HepG2 (cell line): Measurements from ENCODE around the gene UQCRHL. TPM values are rescaled to one million over a fixed set of nuclear protein-coding genes. Genes with fewer than 3 reads are reported as not detected.

Experiments
- AGO1 ChIP-seq: fragments of 200-400 bp; formaldehyde crosslinking; IDR thresholded peaks from 2 replicates; pipeline ENCODE4 v1.6.1; 2017; ENCODE audit warnings: mild to moderate bottlenecking, low read depth, low read length, moderate library complexity; ENCODE audit not compliant: poor library complexity, severe bottlenecking
- CBX2 ChIP-seq, 2 experiments: fragments of 200-600 bp in 1 of 2; sonication (generic); formaldehyde crosslinking in 1 of 2; IDR thresholded peaks; 2 replicates each; pipeline versions ENCODE4 v1.7.0 to v1.8.1; 2018 to 2022; ENCODE audit warnings: low read depth in 2 of 2, low read length in 1 of 2, mild to moderate bottlenecking in 1 of 2, missing genetic modification reagents in 1 of 2
- CENPBD1 ChIP-seq: sonication (generic); formaldehyde crosslinking; IDR thresholded peaks from 2 replicates; pipeline ENCODE4 v1.8.0; 2022; ENCODE audit warnings: missing genetic modification reagents, low read depth, mild to moderate bottlenecking, borderline replicate concordance
- CENPX ChIP-seq: sonication (generic); formaldehyde crosslinking; IDR thresholded peaks from 2 replicates; pipeline ENCODE4 v1.9.0; 2021; ENCODE audit warnings: mild to moderate bottlenecking, missing genetic modification reagents, moderate library complexity
- CREB1 ChIP-seq, 2 experiments: fragments of 450-650 bp in 1 of 2; IDR thresholded peaks; 2 replicates each; pipeline ENCODE4 v1.6.1; 2016 to 2017; ENCODE audit warnings: control low read depth in 1 of 2, mild to moderate bottlenecking in 1 of 2, missing compliant biosample characterization in 1 of 2, missing genetic modification characterization in 1 of 2
- EHMT2 ChIP-seq: fragments of 200-600 bp; sonication (generic); IDR thresholded peaks from 2 replicates; pipeline ENCODE4 v1.7.0; 2017; ENCODE audit warnings: antibody characterized with exemption, low read depth, low read length, borderline replicate concordance
- KAT8 ChIP-seq: IDR thresholded peaks from 2 replicates; pipeline ENCODE4 v1.6.1; 2016; ENCODE audit warnings: missing genetic modification reagents, missing compliant biosample characterization
- MBNL3 ChIP-seq: fragments of 250-450 bp; sonication (Bioruptor Pico); conservative IDR thresholded peaks from 2 replicates; pipeline ENCODE4 v1.8.0; 2022; ENCODE audit warnings: mild to moderate bottlenecking, inconsistent platforms
- NONO ChIP-seq, 2 experiments: fragments of 450-650 bp in 1 of 2; sonication (generic) in 1 of 2; formaldehyde crosslinking in 1 of 2; IDR thresholded peaks in 1 of 2; conservative IDR thresholded peaks in 1 of 2; 2 replicates each; pipeline versions ENCODE4 v1.6.1 to v1.8.0; 2017 to 2022; ENCODE audit warnings: mild to moderate bottlenecking in 1 of 2, missing genetic modification reagents in 1 of 2, moderate library complexity in 1 of 2
- PAXIP1 ChIP-seq: sonication (generic); formaldehyde crosslinking; conservative IDR thresholded peaks from 2 replicates; pipeline ENCODE4 v1.4.0; 2020; ENCODE audit warnings: mild to moderate bottlenecking, missing genetic modification reagents, moderate library complexity
- PLSCR1 ChIP-seq: sonication (generic); formaldehyde crosslinking; IDR thresholded peaks from 2 replicates; pipeline ENCODE4 v1.5.0; 2020; ENCODE audit warnings: missing genetic modification reagents, mild to moderate bottlenecking, borderline replicate concordance
- POGZ ChIP-seq: sonication (generic); formaldehyde crosslinking; IDR thresholded peaks from 2 replicates; pipeline ENCODE4 v1.4.0; 2020; ENCODE audit warnings: mild to moderate bottlenecking, missing genetic modification reagents
- SRF ChIP-seq: IDR thresholded peaks from 2 replicates; pipeline ENCODE4 v1.6.1; 2011; ENCODE audit warnings: mild to moderate bottlenecking, low read depth, low read length, moderate library complexity
- TBX3 ChIP-seq: fragments of 450-650 bp; IDR thresholded peaks from 2 replicates; pipeline ENCODE4 v1.6.1; 2017; ENCODE audit warnings: antibody characterized with exemption, mild to moderate bottlenecking, inconsistent platforms, borderline replicate concordance
- ZFP36L2 ChIP-seq: sonication (generic); formaldehyde crosslinking; IDR thresholded peaks from 2 replicates; pipeline ENCODE4 v1.4.0; 2020; ENCODE audit warnings: missing genetic modification reagents
- ZNF282 ChIP-seq: fragments of 450-650 bp; IDR thresholded peaks from 2 replicates; pipeline ENCODE4 v1.6.1; 2018; ENCODE audit not compliant: partially characterized antibody
- ZNF552 ChIP-seq: sonication (generic); formaldehyde crosslinking; IDR thresholded peaks from 2 replicates; pipeline ENCODE4 v1.9.0; 2022; ENCODE audit warnings: missing genetic modification reagents, mild to moderate bottlenecking, borderline replicate concordance
- ZNF556 ChIP-seq: sonication (generic); formaldehyde crosslinking; IDR thresholded peaks from 2 replicates; pipeline ENCODE4 v1.4.0; 2020; ENCODE audit warnings: mild to moderate bottlenecking, missing genetic modification reagents, borderline replicate concordance
- ZNF747 ChIP-seq: sonication (generic); formaldehyde crosslinking; IDR thresholded peaks from 2 replicates; pipeline ENCODE4 v1.8.1; 2023; ENCODE audit warnings: missing genetic modification reagents, mild to moderate bottlenecking, borderline replicate concordance
- polyA plus RNA-seq, 8 experiments: library from polyadenylated mRNA; depleted of rRNA in 3 of 8; stranded (reverse) in 7 of 8; unstranded in 1 of 8; fragments of >200 nt; fragmentation: Illumina TruSeq in 4 of 8; extraction: Trizol in 4 of 8; gene quantifications; 2 replicates each; pipeline versions ENCODE4 v1.2.1 to v1.2.3, GENCODE V29; 2011 to 2016; ENCODE audit warnings: low read depth in 4 of 8, missing spikeins in 1 of 8, mixed read lengths in 1 of 8; ENCODE audit not compliant: insufficient read depth in 1 of 8
- total RNA-seq, 5 experiments: library from RNA; depleted of rRNA; stranded (reverse); fragments of >200 nt; fragmentation: Illumina TruSeq; extraction: Trizol; gene quantifications; 2 replicates each; pipeline ENCODE4 v1.2.3, GENCODE V29; 2016; ENCODE audit warnings: low read depth in 1 of 5
- TF ChIP-seq, protein P1 (sequence below): sonication (generic); formaldehyde crosslinking; IDR thresholded peaks from 2 replicates; pipeline ENCODE4 v1.4.0; 2020; ENCODE audit warnings: mild to moderate bottlenecking, missing genetic modification reagents

Gene UQCRHL
- total and polyA plus RNA-seq, 2 of the 13 experiments (the other 11 are each of a cell fraction or from before 2014, with no cell fraction given), result 1.8 to 2.3 TPM

GRCh38 chr1:15849775-15850324 is 42.4 kb upstream of the UQCRHL start (continued):
- TF ChIP-seq, protein P1, sequence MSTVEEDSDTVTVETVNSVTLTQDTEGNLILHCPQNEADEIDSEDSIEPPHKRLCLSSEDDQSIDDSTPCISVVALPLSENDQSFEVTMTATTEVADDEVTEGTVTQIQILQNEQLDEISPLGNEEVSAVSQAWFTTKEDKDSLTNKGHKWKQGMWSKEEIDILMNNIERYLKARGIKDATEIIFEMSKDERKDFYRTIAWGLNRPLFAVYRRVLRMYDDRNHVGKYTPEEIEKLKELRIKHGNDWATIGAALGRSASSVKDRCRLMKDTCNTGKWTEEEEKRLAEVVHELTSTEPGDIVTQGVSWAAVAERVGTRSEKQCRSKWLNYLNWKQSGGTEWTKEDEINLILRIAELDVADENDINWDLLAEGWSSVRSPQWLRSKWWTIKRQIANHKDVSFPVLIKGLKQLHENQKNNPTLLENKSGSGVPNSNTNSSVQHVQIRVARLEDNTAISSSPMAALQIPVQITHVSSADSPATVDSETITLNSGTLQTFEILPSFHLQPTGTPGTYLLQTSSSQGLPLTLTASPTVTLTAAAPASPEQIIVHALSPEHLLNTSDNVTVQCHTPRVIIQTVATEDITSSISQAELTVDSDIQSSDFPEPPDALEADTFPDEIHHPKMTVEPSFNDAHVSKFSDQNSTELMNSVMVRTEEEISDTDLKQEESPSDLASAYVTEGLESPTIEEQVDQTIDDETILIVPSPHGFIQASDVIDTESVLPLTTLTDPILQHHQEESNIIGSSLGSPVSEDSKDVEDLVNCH (CRISPR knock-in tag), result no peak
- no peak for TF ChIP-seq POGZ (CRISPR knock-in tag)
- no peak for TF ChIP-seq CREB1 (IDR thresholded peaks at IDR 0.05)
- TF ChIP-seq CREB1 (CRISPR knock-in tag; IDR thresholded peaks at IDR 0.05), result no peak
- TF ChIP-seq KAT8 (CRISPR knock-in tag), result 0 out of 2 replicates have a peak, but pooled peaks have one; percentile 27
- TF ChIP-seq CENPBD1 (CRISPR knock-in tag), result no peak
- no peak for TF ChIP-seq ZFP36L2
- TF ChIP-seq CENPX (CRISPR knock-in tag), result no peak
- TF ChIP-seq ZNF556 (CRISPR knock-in tag), result no peak
- no peak for TF ChIP-seq CBX2 (IDR thresholded peaks at IDR 0.05; ENCODE audit: low read depth, low read length)
- TF ChIP-seq CBX2 (CRISPR knock-in tag; IDR thresholded peaks at IDR 0.05; ENCODE audit: low read depth), result no peak
- no peak for TF ChIP-seq MBNL3 (CRISPR knock-in tag)
- no peak for TF ChIP-seq EHMT2
- TF ChIP-seq ZNF747, result no peak
- no peak for TF ChIP-seq NONO (IDR thresholded peaks at IDR 0.05)
- no peak; the same call in 1 of the 2 replicates for TF ChIP-seq NONO (CRISPR knock-in tag; conservative IDR thresholded peaks at IDR 0.05)
- no peak for TF ChIP-seq TBX3
- TF ChIP-seq PLSCR1 (CRISPR knock-in tag), result no peak
- no peak for TF ChIP-seq SRF
- TF ChIP-seq AGO1, result no peak
- peak; percentile 34 for TF ChIP-seq PAXIP1 (CRISPR knock-in tag)
- TF ChIP-seq ZNF552, result no peak
- no peak for TF ChIP-seq ZNF282
